SK-N-SH treated with all-trans-retinoic acid at 6 μM for 48 hours (cell line): ENCODE results near the gene ANK3.

ENCODE experiments used
- ARNTL ChIP-seq: fragments of 450-650 bp; formaldehyde crosslinking; IDR thresholded peaks from 2 replicates; pipeline ENCODE4 v1.5.0; 2020; ENCODE audit warnings: low read depth, mild to moderate bottlenecking, moderate library complexity, borderline replicate concordance
- BACH2 ChIP-seq: fragments of 250-450 bp; sonication (Bioruptor Pico); IDR thresholded peaks from 2 replicates; pipeline ENCODE4 v1.9.0; 2021; ENCODE audit warnings: mild to moderate bottlenecking, borderline replicate concordance
- CREB5 ChIP-seq: fragments of 250-450 bp; sonication (Bioruptor Pico); IDR thresholded peaks from 2 replicates; pipeline ENCODE4 v1.5.1; 2020; ENCODE audit warnings: low read depth, mild to moderate bottlenecking, moderate library complexity
- CSDC2 ChIP-seq: fragments of 250-450 bp; sonication (Bioruptor Pico); IDR thresholded peaks from 2 replicates; pipeline ENCODE4 v1.5.0; 2020; ENCODE audit warnings: mild to moderate bottlenecking, moderate library complexity
- PATZ1 ChIP-seq: fragments of 250-450 bp; sonication (Bioruptor Pico); IDR thresholded peaks from 2 replicates; pipeline ENCODE4 v1.8.0; 2020; ENCODE audit warnings: mild to moderate bottlenecking, moderate library complexity, borderline replicate concordance
- RARB ChIP-seq: fragments of 250-450 bp; sonication (Bioruptor Pico); IDR thresholded peaks from 2 replicates; pipeline ENCODE4 v1.8.0; 2021; ENCODE audit warnings: mild to moderate bottlenecking, moderate library complexity
- SNAI2 ChIP-seq: fragments of 250-450 bp; sonication (Bioruptor Pico); IDR thresholded peaks from 2 replicates; pipeline ENCODE4 v1.5.0; 2020; ENCODE audit warnings: mild to moderate bottlenecking, moderate library complexity
- ZFP3 ChIP-seq: fragments of 250-450 bp; sonication (Bioruptor Pico); IDR thresholded peaks from 2 replicates; pipeline ENCODE4 v1.5.0; 2020; ENCODE audit warnings: mild to moderate bottlenecking, moderate library complexity
- ZNF70 ChIP-seq: fragments of 450-650 bp; formaldehyde crosslinking; IDR thresholded peaks from 2 replicates; pipeline ENCODE4 v1.5.0; 2020; ENCODE audit warnings: mild to moderate bottlenecking, moderate library complexity
- ZNF8 ChIP-seq: fragments of 450-650 bp; formaldehyde crosslinking; IDR thresholded peaks from 2 replicates; pipeline ENCODE4 v1.5.0; 2020; ENCODE audit warnings: mild to moderate bottlenecking, moderate library complexity

- TF ChIP-seq ZNF70: no peak
- no peak for TF ChIP-seq CREB5
- no peak for TF ChIP-seq RARB (CRISPR knock-in tag)
- no peak for TF ChIP-seq CSDC2
- no peak for TF ChIP-seq ZFP3 (CRISPR knock-in tag)
- no peak for TF ChIP-seq ZNF8 (CRISPR knock-in tag)
- no peak for TF ChIP-seq PATZ1 (CRISPR knock-in tag)
- no peak for TF ChIP-seq SNAI2 (CRISPR knock-in tag)
- TF ChIP-seq BACH2: no peak
- no peak for TF ChIP-seq ARNTL
Measured at GRCh38 chr10:60203993-60204618, 185.6 kb downstream of the ANK3 start.
